IPS-11a (cell line): ENCODE measurements around the gene FARP1.

ENCODE experiments used
- H3K4me3 ChIP-seq: one replicate; pipeline ENCODE4 v1.5.1; 2013; ENCODE audit warnings: low read depth, low read length, control low read depth

Gene FARP1

DNA sequence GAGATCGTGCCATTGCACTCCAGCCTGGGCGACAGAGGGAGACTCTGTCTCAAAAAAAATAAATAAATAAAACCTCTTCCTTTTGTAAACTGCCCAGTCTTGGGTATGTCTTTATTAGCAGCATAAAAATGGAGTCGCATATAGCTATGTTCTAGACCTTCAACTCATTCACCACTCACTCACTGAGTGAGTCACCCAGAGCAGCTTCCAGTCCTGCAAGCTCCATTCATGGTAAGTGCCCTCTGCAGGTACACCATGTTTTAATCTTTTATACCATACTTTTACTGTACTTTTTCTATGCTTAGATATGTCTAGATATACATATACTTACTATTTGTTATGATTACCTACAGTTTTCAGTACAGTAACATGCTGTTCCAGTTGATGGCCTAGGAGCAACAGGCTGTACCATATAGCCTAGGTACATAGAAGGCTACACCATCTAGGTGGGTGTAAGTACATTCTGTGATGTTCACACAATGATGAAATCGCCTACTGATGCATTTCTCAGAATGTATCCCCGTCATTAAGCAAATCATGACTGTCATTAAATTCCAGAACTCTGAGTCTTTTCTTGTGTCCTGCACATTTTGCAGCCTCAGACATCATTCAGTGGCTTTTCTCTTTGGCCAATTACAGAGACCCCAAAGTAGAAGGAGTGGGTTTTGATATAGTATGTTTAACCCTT, 13.7 kb upstream of the FARP1 start:
- no peak overlapping the region for H3K4me3 ChIP-seq

DNA sequence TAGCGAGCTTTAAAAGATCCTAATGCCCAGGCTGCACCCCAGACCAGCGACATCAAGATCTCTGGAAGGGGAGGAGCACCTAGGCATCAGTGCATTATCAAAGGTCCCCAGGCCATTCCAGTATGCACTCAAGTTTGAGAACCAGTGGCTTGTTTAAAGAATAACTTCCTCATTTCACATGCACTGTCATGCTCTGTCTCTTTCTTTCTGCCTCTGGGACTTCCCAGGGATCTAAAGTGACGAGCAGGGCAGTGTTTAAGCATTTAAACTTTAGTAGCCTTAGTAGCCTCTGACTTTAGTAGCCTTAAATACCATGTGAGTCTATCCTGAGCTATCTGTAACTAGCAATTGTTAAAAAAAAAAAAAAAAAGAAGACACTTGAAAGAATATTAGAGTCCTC, 8.9 kb upstream of the FARP1 start:
- H3K4me3 ChIP-seq, result no peak overlapping the region

DNA sequence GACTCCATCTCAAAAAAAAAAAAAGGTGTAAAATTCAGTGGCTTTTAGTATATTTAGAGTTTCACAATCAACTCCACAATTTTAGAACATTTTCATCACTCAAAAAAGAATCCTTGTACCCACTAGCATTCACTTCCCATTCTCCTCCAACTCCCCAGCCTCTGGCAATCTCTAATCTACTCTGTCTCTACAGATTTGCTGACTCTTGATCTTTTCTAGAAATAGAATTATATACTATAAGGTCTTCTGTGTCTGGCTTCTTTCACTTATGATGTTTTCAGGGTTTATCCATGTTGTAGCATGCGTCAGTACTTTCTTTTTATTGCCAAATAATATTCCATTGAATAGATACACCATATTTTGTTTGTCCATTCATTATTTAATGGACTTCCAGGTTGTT, 8.0 kb upstream of the FARP1 start:
- H3K4me3 ChIP-seq, result no peak overlapping the region

DNA sequence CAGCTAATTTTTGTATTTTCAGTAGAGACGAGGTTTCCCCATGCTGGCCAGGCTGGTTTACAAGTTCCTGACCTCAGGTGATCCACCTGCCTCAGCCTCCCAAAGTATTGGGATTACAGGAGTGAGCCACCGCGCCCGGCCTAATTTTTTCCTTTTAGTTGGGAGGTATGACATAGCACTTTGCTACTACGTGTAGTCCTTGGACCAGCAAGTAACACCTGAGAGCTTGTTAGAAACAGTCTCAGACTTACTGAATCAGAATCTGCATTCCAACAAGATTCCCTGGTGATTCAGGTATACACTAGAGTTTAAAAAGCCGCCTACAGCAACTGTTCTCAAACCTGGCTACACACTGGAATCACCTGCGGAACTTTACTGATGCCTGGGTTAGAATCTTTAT, 1.8 kb upstream of the FARP1 start:
- H3K4me3 ChIP-seq, result no peak overlapping the region

DNA sequence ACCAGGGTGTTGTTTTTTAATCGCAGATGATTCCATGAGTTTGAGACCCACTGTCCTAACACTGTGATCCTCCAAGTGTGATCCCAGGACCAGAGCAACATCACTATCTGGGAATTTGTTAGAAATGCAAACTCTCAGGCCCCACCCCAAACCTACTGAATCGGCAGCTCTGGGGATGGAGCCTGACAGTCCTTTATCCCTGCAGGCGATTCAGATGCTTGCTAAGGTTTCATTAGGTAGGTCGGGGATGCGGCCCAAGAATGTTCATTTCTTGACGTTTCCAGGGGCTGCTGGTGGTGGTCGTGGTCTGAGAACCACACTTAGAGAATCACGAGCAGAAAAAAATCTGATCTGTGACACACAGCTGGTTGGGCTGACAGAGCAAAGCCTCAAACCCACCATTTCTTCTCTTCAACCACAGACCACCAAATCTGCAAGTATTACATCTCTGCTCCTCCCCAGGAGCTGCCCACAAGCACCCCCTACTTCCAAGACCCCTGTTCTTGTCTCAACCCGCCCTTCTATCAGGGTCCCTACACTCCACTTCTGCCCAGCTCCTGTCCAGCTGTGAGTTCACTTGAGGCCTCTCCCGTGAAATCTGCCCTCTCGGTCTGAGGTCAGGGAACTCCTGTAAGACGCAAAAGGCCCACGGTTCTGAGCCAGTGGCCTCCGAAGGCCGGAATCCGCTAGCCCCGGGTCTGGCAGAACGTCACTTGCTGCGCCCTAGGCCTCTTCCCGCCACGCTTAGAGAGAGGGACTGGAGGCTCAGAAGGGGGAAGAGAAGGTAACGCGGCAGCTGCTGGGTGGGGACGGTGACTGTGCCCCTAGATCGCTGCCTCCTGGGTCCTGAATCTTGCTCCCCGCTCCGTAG, 1.1 kb upstream of the FARP1 start:
- H3K4me3 ChIP-seq, result peak overlapping the region; percentile 56

DNA sequence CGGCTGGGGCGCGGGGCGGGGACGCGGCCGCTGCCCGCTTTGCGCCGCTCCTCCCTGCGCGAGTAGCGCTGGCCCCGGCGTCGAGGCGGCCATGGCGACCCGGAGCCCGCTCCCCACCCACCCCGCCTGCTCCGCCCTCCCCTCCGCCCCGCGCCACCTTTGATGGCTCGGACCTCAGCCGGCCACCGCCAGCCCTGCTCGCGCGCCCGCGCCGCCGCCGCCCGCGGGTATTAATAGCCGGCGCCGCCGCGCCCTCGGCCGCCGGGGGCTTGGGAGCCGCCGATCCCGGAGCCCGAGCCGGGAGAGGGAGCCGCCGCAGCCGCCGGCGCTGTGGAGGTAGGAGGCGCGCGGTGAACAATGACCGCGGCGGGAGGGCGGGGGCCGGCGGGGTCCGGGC, 261 bp downstream of the FARP1 start:
- H3K4me3 ChIP-seq, result peak overlapping the region; percentile 58

DNA sequence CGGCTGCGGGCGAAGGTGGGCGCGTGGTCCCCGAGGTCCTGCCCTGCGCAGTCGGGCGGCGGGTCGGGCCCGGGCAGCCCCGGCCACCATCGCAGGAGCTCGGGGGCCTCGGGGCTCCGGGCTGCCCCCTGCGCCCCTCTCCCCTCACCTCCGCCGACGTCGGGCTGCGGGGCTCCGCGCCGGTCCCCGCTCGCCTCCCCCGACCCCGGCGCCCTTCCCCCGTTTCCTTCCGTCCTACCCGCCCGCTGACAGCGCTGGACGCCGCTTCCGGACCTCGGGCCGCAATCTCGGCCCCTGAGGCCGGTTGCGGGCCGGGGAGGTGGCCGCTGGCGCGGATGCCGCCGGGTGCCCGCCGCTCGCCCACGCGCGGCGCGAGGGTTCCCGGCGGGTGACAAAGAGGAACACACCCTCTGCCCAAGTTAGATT, 720 bp downstream of the FARP1 start:
- H3K4me3 ChIP-seq, result peak overlapping the region; percentile 58

DNA sequence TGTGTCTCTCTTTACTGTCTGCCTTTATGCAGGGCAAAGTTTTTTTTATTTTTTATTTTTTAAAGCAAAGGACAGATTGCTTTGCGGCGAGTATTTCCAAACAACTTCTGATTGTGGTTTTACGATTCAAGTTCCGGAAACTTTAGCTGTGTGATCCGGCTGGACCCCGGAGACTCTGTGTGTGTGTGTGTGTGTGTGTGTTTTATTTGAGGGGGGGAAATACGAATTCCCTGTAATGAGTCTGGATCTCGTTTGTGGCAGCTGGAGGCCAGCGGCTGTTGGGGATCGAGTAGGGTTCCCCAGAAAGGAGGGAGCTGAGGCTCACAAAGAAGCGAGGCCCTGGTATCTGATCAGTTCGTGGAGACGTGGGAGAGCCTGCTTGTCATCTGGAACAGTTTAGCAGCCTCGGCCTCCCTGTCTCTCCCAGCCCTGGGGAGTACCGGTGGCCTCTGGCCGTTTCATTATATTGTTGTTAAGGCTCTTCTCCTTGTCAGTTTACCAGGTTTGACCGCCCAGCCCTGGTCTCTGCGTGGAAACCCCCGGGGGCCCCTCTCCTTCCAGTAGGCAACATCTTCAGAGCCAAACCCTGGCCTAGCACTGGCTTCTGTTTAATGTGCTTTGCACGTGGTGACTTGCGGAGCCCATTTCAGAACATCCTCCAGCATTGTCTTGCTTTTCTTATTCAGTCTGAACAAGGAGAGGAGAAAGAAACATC, 1.3 kb downstream of the FARP1 start:
- H3K4me3 ChIP-seq, result peak overlapping the region; percentile 58

DNA sequence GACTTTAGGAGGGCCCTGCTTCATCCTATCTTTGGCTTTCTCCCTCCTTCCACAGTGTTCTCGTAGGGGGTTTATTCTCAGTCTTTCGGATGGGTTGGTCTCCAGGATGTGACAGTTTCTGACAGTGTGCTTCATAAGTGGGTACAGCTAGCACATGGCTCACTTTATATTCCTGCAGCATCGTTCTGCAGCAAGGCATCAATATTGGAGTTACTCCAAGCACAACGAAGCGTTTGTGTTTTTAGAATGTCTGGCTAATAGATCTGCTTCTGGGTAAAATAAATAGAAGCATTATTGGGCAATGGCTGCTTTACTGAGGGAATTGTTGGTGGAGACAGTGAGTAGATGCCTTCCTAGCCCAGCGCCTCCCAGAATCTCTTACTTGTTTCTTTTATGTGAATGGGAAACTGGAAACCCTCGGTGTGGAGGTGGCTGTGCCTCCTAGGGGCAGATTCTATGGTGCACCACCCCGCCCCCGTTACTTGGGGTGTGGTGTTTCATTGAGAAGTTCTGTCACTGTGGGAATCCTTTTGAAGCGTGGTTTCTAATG, 2.0 kb downstream of the FARP1 start:
- peak overlapping the region; percentile 58 for H3K4me3 ChIP-seq

DNA sequence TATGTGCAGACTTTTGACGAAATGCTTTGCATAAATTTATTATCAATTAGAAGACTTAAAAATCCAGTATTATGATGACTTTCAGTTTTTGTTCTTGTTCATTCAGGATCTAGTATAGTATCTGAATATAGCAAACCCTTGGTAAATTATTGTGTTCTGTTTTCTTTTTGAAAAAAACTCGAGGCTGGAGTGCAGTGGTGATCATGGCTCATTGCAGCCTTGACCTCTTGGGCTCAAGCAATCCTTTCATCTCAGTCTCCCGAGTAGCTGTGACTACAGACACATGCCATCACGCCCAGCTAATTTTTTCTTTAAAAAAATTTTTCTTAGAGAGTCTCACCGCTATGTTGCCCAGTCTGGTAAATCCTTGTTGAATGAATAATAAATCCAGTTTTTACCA, 4.6 kb downstream of the FARP1 start:
- no peak overlapping the region for H3K4me3 ChIP-seq

DNA sequence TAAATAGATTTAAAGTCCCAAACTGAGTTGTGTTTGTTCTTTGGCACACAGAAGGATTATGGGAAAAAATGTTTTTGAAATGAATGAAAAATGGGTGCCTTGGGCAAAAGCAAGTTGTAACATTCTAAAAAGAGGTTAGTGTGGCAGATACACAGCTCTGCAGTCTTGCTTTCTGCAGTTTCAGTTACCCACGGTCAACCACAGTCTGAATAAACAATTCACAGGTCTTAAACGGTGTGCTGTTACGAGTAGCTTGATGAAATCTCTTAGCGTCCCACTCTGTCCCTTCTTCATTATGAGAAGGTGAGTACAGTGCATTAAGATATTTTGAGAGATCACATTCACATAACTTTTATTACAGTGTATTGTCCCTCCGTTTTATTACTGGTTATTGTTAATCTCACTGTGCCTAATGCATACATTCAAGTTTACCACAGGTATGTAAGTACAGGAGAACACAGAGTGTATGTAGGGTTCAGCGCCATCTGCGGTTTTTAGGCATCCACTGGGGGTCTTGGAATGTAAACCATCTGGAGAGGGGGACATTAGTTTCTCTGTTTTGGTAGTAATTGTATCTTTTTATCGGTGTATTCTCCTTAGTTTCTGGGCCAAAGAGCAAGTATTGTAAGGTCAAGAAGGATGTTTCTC, 8.1 kb downstream of the FARP1 start:
- no peak overlapping the region for H3K4me3 ChIP-seq

DNA sequence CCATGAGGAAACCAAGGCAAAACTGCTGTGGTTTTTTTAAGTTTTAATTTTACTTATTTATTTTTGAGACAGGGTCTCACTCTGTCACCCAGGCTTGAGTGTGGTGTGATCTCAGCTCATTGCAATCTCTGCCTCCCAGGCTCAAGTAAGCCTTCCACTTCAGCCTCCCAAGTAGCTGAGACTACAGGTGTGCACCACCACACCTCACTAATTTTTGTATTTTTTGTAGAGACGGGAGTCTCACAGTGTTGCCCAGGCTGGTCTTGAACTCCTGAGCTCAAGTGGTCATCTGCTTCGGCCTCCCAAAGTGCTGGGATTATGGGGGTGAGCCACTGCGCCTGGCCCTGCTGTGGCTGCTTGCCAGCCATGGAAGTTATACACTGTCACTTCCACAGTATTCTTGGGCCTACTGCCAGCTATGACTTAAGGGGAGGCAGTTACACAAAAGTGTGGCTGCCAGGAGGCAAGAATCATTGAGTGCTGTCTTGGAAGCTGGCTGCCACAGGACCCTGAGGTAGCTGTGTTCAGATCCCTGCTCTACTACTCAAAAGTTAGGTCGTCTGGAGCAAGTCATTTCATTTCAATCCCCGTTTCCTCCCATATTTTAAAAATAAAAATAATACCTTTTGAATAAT, 12.7 kb downstream of the FARP1 start:
- H3K4me3 ChIP-seq, result no peak overlapping the region

DNA sequence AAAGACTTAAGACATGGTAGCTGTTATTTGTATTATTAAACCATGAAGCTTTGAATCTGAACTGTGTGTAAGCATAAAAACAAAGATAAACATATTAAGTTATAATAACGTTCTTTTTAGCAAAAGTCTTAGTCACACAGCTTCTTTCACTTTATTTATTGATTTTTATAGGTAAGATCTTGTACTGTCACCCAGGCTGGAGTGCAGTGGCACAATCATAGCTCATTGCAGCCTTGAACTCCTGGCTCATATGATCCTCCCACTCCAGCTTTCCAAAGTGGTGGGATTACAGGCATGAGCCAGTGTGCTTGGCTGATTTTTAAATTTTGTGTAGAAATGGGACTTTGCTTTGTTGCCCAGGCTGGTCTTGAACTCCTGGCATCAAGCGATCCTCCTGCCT, 13.4 kb downstream of the FARP1 start:
- no peak overlapping the region for H3K4me3 ChIP-seq

DNA sequence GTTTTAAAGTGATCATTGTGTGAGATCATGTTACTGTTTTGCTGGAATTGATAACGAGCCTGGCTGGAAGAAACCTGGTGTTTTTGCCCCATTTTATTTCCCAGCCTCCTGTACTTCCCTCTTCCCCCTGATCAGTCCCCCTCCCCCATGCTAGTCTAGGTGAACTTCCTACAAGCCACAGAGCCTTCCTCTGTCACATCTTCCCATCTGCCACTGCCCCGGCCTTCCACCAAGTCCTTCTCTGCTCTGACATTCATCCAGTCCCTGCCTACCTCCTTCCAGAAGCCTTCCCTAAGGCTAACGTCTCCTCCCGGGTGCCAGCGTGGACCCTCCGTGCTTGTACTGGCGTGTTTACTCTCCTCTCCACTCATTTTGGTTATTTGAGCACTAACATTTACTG, 14.3 kb downstream of the FARP1 start:
- no peak overlapping the region for H3K4me3 ChIP-seq

DNA sequence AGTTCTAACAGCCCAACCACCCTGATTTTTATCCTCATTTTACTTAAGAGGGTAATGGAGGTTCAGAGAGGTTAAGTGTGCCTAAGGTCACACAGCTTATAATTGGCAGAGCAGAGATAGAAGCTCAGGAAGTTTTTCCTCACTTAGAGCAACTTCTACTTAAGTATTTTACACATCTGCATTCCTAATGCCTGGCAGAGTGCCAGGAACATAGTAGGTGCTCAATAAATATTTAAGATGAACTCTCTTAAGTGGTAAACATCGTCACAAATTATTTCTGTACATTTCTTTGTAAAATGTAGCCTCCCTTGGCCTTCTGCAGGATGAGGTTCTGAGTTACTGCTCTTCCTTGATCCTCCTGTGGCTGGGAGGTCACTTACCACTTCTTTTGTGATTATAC, 14.7 kb downstream of the FARP1 start:
- no peak overlapping the region for H3K4me3 ChIP-seq

DNA sequence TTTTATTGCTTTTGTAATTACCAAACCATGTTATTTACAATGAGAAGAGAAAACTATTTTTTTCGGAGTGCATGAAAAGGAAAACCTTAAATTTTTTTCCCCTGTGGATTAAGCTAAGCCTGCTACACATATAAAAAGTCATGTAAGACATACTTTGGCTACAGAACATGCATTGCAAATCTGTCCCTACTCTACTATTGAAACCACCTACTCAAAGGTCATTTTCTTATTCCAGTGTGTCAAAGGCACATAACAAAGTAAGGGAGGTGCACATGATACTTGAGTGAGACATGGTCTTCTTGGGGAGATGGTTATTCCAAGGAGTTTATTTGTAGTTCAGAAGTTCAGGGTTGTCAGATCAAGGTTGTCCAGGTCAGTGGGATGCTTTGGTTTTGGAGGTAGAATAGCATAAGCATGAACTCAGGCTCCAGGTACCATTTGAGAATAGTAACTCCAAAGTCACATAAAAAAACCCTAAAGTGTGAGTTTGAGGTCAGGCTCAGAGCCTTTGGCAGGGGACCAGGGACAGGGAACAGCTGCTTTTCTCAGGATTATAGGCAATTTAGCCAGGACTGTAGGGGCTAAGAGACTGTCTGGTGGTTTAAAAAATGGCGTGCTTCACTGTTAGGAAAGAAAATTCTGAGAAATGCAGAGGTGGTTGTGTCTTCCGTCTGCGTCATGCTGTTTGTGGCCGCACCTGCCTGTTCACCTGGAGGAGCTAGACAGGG, 15.4 kb downstream of the FARP1 start:
- H3K4me3 ChIP-seq, result no peak overlapping the region

DNA sequence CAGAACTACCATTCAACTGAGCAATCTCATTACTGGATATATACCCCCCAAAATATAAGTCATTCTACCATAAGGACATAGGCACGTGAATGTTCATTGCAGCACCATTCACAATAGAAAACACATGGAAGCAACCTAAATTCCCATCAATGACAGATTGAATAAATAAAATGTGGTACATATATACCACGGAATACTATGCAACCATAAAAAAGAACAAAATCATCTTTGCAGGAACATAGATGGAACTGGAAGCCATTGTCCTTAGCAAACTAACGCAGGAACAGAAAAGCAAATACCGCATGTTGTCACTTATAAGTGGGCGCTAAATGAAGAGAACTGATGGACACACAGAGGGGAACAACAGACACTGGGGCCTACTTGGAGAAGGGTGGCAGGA, 20.0 kb downstream of the FARP1 start:
- no peak overlapping the region for H3K4me3 ChIP-seq

DNA sequence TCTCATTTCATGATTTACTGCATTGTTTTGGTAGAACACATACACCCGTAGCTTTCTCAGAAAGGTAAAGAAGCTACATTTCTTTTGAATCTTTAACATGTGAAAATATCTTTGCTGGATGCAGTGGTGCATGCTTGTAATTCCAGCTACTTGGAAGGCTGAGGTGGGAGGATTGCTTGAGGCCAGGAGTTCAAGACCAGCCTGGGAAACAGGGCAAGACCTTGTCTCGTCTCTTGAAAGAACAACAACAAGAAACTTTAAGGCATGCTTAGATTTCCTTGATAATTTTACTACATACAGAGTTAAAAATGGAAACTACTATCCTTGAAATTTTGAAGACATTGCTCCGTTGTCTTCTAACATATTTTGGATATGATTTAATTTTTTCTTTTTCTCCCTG, 26.4 kb downstream of the FARP1 start:
- no peak overlapping the region for H3K4me3 ChIP-seq

DNA sequence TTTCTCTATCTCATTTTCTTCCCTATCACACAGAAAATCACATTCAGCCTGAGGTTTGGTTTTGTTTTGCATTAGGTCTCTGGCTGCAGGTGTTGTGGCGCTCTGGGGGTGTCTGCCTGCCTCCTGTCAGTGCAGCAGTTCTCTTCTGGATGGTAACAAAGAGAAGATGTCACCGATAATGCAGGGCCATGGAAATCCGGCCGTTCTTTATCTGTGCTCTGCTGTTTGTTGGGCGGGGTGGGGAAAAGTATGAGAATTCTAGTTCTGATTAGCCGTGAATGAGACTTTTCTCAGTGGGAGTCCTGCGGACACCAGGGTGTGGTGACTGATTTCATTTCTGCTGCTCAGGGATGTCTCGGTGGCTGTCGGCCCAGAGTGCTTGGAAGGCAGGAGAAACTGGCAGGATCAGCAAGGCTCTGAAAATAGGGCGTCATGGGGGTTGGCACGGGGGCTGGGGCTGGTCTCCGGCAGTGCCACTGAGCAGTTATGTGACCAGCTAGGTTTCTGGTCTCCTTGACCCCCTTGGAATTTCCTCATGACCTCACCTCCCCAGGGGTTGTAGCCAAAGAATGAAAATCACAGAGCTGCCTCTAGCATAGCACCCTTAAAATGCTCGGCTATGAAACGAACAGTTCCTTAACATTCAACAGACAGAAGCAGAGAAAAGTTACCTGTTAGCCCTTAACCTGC, 29.2 kb downstream of the FARP1 start:
- H3K4me3 ChIP-seq, result no peak overlapping the region
